Natural killer cell (primary cell): ENCODE measurements around the gene STARD7. TPM values are rescaled to one million over a fixed set of nuclear protein-coding genes. Genes with fewer than 3 reads are reported as not detected.

ENCODE experiments used
- ATAC-seq, 3 donors: fragments of 150-1000 bp in 2 of 3; fragments of 200-7000 bp in 1 of 3; cut with Tn5 transposase; 1 replicate in 1 of 3; 2 replicates in 2 of 3; pipeline ENCODE4 v1.10.0; 2021; ENCODE audit warnings: mild to moderate bottlenecking in 2 of 3, moderate library complexity in 2 of 3
- DNase-seq, 2 donors: peaks; one replicate each; pipeline versions ENCODE4 v3.0.0 to v3.0.0-alpha.2; 2013 to 2021; ENCODE audit warnings: mixed read lengths in 1 of 2
- H3K27ac ChIP-seq: one replicate; pipeline ENCODE4 v1.5.1; 2013; ENCODE audit warnings: mild to moderate bottlenecking, low read length
- H3K27me3 ChIP-seq: one replicate; pipeline ENCODE4 v1.6.1; 2013; ENCODE audit warnings: low read length; ENCODE audit not compliant: control insufficient read depth, insufficient read depth
- H3K36me3 ChIP-seq: one replicate; pipeline ENCODE4 v1.6.1; 2013; ENCODE audit warnings: low read length; ENCODE audit not compliant: control insufficient read depth, insufficient read depth
- H3K4me1 ChIP-seq: one replicate; pipeline ENCODE4 v1.6.1; 2013; ENCODE audit warnings: low read length; ENCODE audit not compliant: control insufficient read depth, insufficient read depth
- H3K4me3 ChIP-seq: one replicate; pipeline ENCODE4 v1.5.1; 2013; ENCODE audit warnings: low read length
- H3K9me3 ChIP-seq: one replicate; pipeline ENCODE4 v1.6.1; 2013; ENCODE audit warnings: low read length; ENCODE audit not compliant: control insufficient read depth, insufficient read depth
- H3K27ac Mint-ChIP-seq, 2 donors: one replicate each; pipeline ENCODE4 v1.8.0; 2022; ENCODE audit warnings: mild to moderate bottlenecking in 2 of 2, mixed read lengths in 2 of 2, moderate library complexity in 1 of 2
- H3K27me3 Mint-ChIP-seq, 2 donors: one replicate each; pipeline ENCODE4 v1.8.0; 2022; ENCODE audit warnings: low read depth in 2 of 2, mixed read lengths in 2 of 2
- H3K36me3 Mint-ChIP-seq: one replicate; pipeline ENCODE4 v1.8.0; 2022; ENCODE audit warnings: mixed read lengths
- H3K4me1 Mint-ChIP-seq, 2 donors: one replicate each; pipeline ENCODE4 v1.8.0; 2022; ENCODE audit warnings: mixed read lengths in 2 of 2
- H3K4me3 Mint-ChIP-seq: one replicate; pipeline ENCODE4 v1.8.0; 2022; ENCODE audit warnings: mild to moderate bottlenecking, moderate library complexity, mixed read lengths
- H3K9me3 Mint-ChIP-seq, 2 donors: one replicate each; pipeline ENCODE4 v1.8.0; 2022; ENCODE audit warnings: mixed read lengths in 2 of 2
- WGBS: methylation state at CpG from one replicate; pipeline ENCODE4 v1.1.7; 2013; ENCODE audit warnings: missing lambda C conversion rate; ENCODE audit not compliant: insufficient coverage; 5-methylcytosine and 5-hydroxymethylcytosine counted together
- intact Hi-C: fragments of 100-400 bp; cut with micrococcal nuclease; formaldehyde crosslinking; loops from one replicate; pipeline ENCODE4 v1.14.2; 2022
- total RNA-seq, 4 donors: library from RNA; stranded (reverse); fragments of 120-200 nt in 1 of 4; gene quantifications; one replicate each; pipeline versions ENCODE4 v1.2.3 to v1.2.4, GENCODE V29; 2013 to 2022
- TF ChIP-seq, protein P1 (sequence below): fragments of 200-600 bp; IDR thresholded peaks from one replicate; pipeline ENCODE4 v1.8.0; 2022; ENCODE audit warnings: antibody characterized with exemption

STARD7 gene
- total RNA-seq, 3 donors from 2014 or later (not counting 1 experiment from before 2014, with no cell fraction given) = 62.6 to 106 (median 86.1) TPM

DNA sequence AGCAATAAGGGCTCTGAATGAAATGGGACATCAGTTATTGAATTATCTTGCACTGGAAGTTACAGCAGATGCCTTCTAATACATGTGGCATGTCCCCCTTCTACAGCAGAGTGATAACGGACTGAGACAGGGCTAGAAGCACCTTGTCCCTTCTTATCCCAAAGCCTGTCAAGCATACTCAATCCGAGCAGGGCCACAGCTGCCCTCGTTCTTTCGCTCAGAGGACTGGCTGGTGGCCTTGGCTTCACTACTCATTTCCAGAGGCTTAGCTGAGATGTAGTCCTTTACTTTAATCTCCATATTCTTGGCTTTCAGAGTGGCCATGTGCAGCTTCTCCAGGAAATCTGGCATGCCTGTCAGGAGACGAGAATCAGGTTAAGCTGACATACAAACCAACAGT is 22.1 kb downstream of the STARD7 start:
- H3K9me3 Mint-ChIP-seq = no peaks in the 10 kb centered on the region
- Histone ChIP-seq H3K9me3 (no peaks in the 10 kb centered on the region), H3K4me3 (no peak overlapping the region), H3K36me3 (peaks cover 50% of the 10 kb centered on the region), H3K4me1 (no peaks in the 10 kb centered on the region), H3K27me3 (no peaks in the 10 kb centered on the region), H3K27ac (no peak overlapping the region)
- DNase-seq (no peak), ATAC-seq (no peak)
- no peaks in the 10 kb centered on the region for H3K27me3 Mint-ChIP-seq
- peaks cover 28% of the 10 kb centered on the region for H3K36me3 Mint-ChIP-seq
- 97% methylated on average over 5 of the region's 5 CpGs for WGBS
- TF ChIP-seq, protein P1, sequence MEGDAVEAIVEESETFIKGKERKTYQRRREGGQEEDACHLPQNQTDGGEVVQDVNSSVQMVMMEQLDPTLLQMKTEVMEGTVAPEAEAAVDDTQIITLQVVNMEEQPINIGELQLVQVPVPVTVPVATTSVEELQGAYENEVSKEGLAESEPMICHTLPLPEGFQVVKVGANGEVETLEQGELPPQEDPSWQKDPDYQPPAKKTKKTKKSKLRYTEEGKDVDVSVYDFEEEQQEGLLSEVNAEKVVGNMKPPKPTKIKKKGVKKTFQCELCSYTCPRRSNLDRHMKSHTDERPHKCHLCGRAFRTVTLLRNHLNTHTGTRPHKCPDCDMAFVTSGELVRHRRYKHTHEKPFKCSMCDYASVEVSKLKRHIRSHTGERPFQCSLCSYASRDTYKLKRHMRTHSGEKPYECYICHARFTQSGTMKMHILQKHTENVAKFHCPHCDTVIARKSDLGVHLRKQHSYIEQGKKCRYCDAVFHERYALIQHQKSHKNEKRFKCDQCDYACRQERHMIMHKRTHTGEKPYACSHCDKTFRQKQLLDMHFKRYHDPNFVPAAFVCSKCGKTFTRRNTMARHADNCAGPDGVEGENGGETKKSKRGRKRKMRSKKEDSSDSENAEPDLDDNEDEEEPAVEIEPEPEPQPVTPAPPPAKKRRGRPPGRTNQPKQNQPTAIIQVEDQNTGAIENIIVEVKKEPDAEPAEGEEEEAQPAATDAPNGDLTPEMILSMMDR = no peak
- no peak overlapping the region for H3K4me3 Mint-ChIP-seq
- intact Hi-C loops = no loop called here
- H3K4me1 Mint-ChIP-seq = peaks cover 6 to 7% of the 10 kb centered on the region in 2 donors
- H3K27ac Mint-ChIP-seq = no peak overlapping the region

DNA sequence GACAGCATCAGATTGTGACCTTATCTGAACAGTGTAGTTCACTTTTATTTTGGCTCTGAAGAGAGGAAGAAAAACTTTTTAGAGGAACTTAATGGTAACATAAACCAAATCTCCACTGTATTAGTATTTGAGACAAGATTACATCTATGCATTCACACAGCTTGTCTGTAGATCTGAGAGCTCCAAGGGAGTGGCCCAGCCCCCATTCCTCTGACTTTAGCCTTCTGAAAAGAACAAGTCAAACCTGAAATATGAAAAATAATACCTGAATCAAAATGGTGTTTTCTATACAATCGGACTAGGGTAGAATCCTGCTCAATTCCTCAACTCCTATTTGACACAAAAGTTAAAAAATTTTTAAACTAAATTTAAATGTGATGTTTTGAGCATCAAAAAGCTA is 23.1 kb downstream of the STARD7 start:
- intact Hi-C loops = no loop called here
- Mint-ChIP-seq H3K27ac (peak overlapping the region in 1 of 2 donors; percentile 39), H3K4me1 (peaks cover 16 to 17% of the 10 kb centered on the region in 2 donors), H3K36me3 (peaks cover 22% of the 10 kb centered on the region), H3K27me3 (no peaks in the 10 kb centered on the region), H3K9me3 (no peaks in the 10 kb centered on the region), H3K4me3 (no peak overlapping the region)
- TF ChIP-seq, protein P1 = no peak
- WGBS = no CpG with 5 or more reads among the region's 1 CpG
- Histone ChIP-seq H3K27ac (no peak overlapping the region), H3K4me3 (no peak overlapping the region), H3K9me3 (no peaks in the 10 kb centered on the region), H3K27me3 (no peaks in the 10 kb centered on the region), H3K4me1 (peaks cover 7% of the 10 kb centered on the region), H3K36me3 (peaks cover 44% of the 10 kb centered on the region)
- no peak for ATAC-seq
- no peak for DNase-seq

DNA sequence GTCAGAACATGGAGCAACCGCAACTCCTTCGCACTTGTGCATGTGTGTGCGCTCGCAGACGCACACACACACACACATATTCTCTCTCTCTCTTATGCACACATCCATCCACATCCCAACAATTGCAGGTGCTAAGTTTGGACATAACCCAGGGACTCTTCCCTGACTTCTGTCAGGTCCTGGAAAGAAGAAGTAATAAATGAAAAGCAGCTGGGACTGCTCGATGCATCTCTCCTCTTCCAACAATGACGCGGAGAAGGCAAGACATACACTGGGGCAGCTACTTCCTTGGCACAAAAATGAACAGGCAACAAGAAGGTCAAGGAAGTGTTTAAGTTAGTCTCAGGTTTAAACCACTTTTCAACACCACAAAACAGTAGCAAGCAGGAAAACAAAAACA is 23.6 kb downstream of the STARD7 start:
- DNase-seq = no peak
- Histone ChIP-seq H3K9me3 (no peaks in the 10 kb centered on the region), H3K27me3 (no peaks in the 10 kb centered on the region), H3K4me1 (peaks cover 12% of the 10 kb centered on the region), H3K27ac (no peak overlapping the region), H3K4me3 (no peak overlapping the region), H3K36me3 (peaks cover 41% of the 10 kb centered on the region)
- Mint-ChIP-seq H3K27ac (peak overlapping the region; percentile 14 to 39), H3K27me3 (no peaks in the 10 kb centered on the region), H3K36me3 (peaks cover 22% of the 10 kb centered on the region), H3K4me1 (peaks cover 19 to 20% of the 10 kb centered on the region in 2 donors), H3K9me3 (no peaks in the 10 kb centered on the region), H3K4me3 (no peak overlapping the region)
- 92% methylated on average over 8 of the region's 8 CpGs for WGBS
- intact Hi-C loops = no loop called here
- ATAC-seq = no peak
- TF ChIP-seq, protein P1 = no peak

DNA sequence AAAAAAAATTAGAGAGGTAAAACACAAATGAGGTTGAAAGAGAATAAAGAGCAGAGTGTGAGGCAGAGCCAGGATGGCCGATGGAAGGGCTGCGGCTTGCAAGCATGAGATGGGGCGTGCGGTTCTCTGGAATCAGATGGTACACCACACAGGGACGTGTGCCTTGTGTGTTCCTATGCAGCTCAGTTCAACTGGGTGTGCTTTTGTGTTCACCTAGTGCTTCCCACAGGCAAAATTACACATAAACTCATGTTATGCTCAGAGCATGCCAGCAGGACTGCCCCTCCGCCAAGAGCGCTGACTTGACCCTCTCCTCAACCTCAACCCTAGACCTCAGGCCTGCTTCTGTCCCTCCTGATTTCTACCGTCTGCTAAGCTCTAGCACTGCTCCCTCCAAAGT is 24.4 kb downstream of the STARD7 start:
- TF ChIP-seq, protein P1 = no peak
- ATAC-seq = no peak
- H3K27me3 Mint-ChIP-seq = no peaks in the 10 kb centered on the region

More for the DNA sequence above, 24.4 kb downstream of the STARD7 start:
- H3K27me3 ChIP-seq = no peaks in the 10 kb centered on the region
- intact Hi-C loops = no loop called here
- no peaks in the 10 kb centered on the region for H3K9me3 ChIP-seq
- Mint-ChIP-seq H3K4me1 (peaks cover 26 to 28% of the 10 kb centered on the region in 2 donors), H3K4me3 (no peak overlapping the region), H3K9me3 (no peaks in the 10 kb centered on the region), H3K36me3 (peaks cover 22% of the 10 kb centered on the region), H3K27ac (peak overlapping the region; percentile 14 to 39)
- no peak overlapping the region for H3K4me3 ChIP-seq
- peaks cover 16% of the 10 kb centered on the region for H3K4me1 ChIP-seq
- no peak for DNase-seq
- H3K36me3 ChIP-seq = peaks cover 35% of the 10 kb centered on the region
- 88% methylated on average over 7 of the region's 8 CpGs for WGBS
- no peak overlapping the region for H3K27ac ChIP-seq
